HG03108 (cell line): ENCODE measurements around the gene XXYLT1.
"Not testable (repeated sequence)": the region's sequence is repeated elsewhere in the genome, so short reads cannot be mapped to it uniquely, and the experiment has no call there.

Source experiments
- ATAC-seq: cut with Tn5 transposase; IDR thresholded peaks from one replicate; pipeline ENCODE4 v1.9.1; 2021; ENCODE audit warnings: moderate library complexity; ENCODE audit not compliant: unreplicated experiment

Gene XXYLT1

GRCh38 chr3:195187609-195188425 lies 83.1 kb downstream of the XXYLT1 start:
- ATAC-seq: no peak

- not testable (repeated sequence) for ATAC-seq
Measured at GRCh38 chr3:195186710-195187047, 84.3 kb downstream of the XXYLT1 start.

GRCh38 chr3:195186041-195186709 lies 84.8 kb downstream of the XXYLT1 start:
- no peak for ATAC-seq

- ATAC-seq: no peak
Measured at GRCh38 chr3:195185583-195185982, 85.4 kb downstream of the XXYLT1 start.

GRCh38 chr3:195184716-195185421 lies 86.1 kb downstream of the XXYLT1 start:
- ATAC-seq: no peak

- ATAC-seq: no peak
Measured at GRCh38 chr3:195183071-195183776, 87.7 kb downstream of the XXYLT1 start.

GRCh38 chr3:195182470-195182795 lies 88.5 kb downstream of the XXYLT1 start:
- no peak for ATAC-seq

GRCh38 chr3:195181741-195182469 lies 89.1 kb downstream of the XXYLT1 start:
- ATAC-seq: no peak

GRCh38 chr3:195181113-195181498 lies 89.9 kb downstream of the XXYLT1 start:
- no peak for ATAC-seq

GRCh38 chr3:195180490-195181112 lies 90.4 kb downstream of the XXYLT1 start:
- no peak for ATAC-seq

- ATAC-seq: no peak
Measured at GRCh38 chr3:195179776-195180489, 91.0 kb downstream of the XXYLT1 start.

GRCh38 chr3:195178124-195178910 lies 92.6 kb downstream of the XXYLT1 start:
- no peak for ATAC-seq

- no peak for ATAC-seq
Measured at GRCh38 chr3:195177422-195178123, 93.4 kb downstream of the XXYLT1 start.

GRCh38 chr3:195176776-195177175 lies 94.2 kb downstream of the XXYLT1 start:
- no peak for ATAC-seq

- no peak for ATAC-seq
Measured at GRCh38 chr3:195175476-195176337, 95.3 kb downstream of the XXYLT1 start.

GRCh38 chr3:195175076-195175475 lies 95.9 kb downstream of the XXYLT1 start:
- no peak for ATAC-seq

GRCh38 chr3:195173657-195174056 lies 97.3 kb downstream of the XXYLT1 start:
- no peak for ATAC-seq
